Measurements from ENCODE around the gene APBB2.

DNA sequence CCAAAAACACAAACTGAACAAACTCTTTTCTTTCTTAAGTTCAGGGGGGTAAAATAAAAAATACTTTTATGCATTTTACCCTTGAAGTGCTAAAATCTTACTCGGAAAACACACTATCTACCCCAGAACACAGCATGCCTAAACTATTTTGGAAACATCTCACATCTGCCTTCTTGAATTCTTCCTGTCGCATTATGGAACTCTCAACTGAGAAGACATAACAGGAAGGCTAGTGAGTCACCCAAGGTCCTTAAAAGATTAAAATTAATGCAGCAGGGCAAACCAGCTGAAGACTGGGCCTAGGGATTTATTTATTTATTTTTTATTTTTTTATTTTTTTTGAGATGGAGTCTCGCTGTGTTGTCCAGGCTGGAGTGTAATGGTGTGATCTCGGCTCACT lies 208.2 kb downstream of the APBB2 start:
- TF ChIP-seq JUND (IDR thresholded peaks at IDR 0.05) (no peak), SP1 (IDR thresholded peaks at IDR 0.05) (no peak), FOXA2 (IDR thresholded peaks at IDR 0.05) (no peak)
- TF ChIP-seq, protein P1, sequence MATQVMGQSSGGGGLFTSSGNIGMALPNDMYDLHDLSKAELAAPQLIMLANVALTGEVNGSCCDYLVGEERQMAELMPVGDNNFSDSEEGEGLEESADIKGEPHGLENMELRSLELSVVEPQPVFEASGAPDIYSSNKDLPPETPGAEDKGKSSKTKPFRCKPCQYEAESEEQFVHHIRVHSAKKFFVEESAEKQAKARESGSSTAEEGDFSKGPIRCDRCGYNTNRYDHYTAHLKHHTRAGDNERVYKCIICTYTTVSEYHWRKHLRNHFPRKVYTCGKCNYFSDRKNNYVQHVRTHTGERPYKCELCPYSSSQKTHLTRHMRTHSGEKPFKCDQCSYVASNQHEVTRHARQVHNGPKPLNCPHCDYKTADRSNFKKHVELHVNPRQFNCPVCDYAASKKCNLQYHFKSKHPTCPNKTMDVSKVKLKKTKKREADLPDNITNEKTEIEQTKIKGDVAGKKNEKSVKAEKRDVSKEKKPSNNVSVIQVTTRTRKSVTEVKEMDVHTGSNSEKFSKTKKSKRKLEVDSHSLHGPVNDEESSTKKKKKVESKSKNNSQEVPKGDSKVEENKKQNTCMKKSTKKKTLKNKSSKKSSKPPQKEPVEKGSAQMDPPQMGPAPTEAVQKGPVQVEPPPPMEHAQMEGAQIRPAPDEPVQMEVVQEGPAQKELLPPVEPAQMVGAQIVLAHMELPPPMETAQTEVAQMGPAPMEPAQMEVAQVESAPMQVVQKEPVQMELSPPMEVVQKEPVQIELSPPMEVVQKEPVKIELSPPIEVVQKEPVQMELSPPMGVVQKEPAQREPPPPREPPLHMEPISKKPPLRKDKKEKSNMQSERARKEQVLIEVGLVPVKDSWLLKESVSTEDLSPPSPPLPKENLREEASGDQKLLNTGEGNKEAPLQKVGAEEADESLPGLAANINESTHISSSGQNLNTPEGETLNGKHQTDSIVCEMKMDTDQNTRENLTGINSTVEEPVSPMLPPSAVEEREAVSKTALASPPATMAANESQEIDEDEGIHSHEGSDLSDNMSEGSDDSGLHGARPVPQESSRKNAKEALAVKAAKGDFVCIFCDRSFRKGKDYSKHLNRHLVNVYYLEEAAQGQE (IDR thresholded peaks at IDR 0.05), result no peak

Measured in liver (tissue), 2 donors.